GM18499 (cell line): ENCODE results near the gene KIF26B.

Experiments
- ATAC-seq: cut with Tn5 transposase; IDR thresholded peaks from one replicate; pipeline ENCODE4 v1.9.1; 2021; ENCODE audit warnings: moderate number of reproducible peaks; ENCODE audit not compliant: insufficient read depth, unreplicated experiment

KIF26B gene

GRCh38 chr1:245572709-245573108 lies 417.9 kb downstream of the KIF26B start:
- ATAC-seq: no peak

- no peak for ATAC-seq
Observed at GRCh38 chr1:245575710-245576109, 420.9 kb downstream of the KIF26B start.

- ATAC-seq: no peak
Observed at GRCh38 chr1:245576323-245576722, 421.5 kb downstream of the KIF26B start.

GRCh38 chr1:245577191-245578157 lies 422.7 kb downstream of the KIF26B start:
- no peak for ATAC-seq

GRCh38 chr1:245578308-245578707 lies 423.5 kb downstream of the KIF26B start:
- ATAC-seq: no peak

- ATAC-seq: no peak
Observed at GRCh38 chr1:245578771-245579170, 424.0 kb downstream of the KIF26B start.

GRCh38 chr1:245579881-245580280 lies 425.1 kb downstream of the KIF26B start:
- no peak for ATAC-seq

GRCh38 chr1:245580651-245581050 lies 425.9 kb downstream of the KIF26B start:
- ATAC-seq: no peak

- ATAC-seq: no peak
Observed at GRCh38 chr1:245582026-245582425, 427.2 kb downstream of the KIF26B start.

GRCh38 chr1:245583081-245583480 lies 428.3 kb downstream of the KIF26B start:
- no peak for ATAC-seq

GRCh38 chr1:245583575-245584330 lies 429.0 kb downstream of the KIF26B start:
- ATAC-seq: no peak

- ATAC-seq: no peak
Observed at GRCh38 chr1:245585252-245585959, 430.6 kb downstream of the KIF26B start.

- no peak for ATAC-seq
Observed at GRCh38 chr1:245587435-245588115, 432.8 kb downstream of the KIF26B start.

GRCh38 chr1:245588116-245588639 lies 433.4 kb downstream of the KIF26B start:
- ATAC-seq: no peak

- no peak for ATAC-seq
Observed at GRCh38 chr1:245589316-245589715, 434.5 kb downstream of the KIF26B start.

- ATAC-seq: no peak
Observed at GRCh38 chr1:245589906-245590305, 435.1 kb downstream of the KIF26B start.

GRCh38 chr1:245590726-245591125 lies 435.9 kb downstream of the KIF26B start:
- ATAC-seq: no peak

- no peak for ATAC-seq
Observed at GRCh38 chr1:245591346-245592188, 436.8 kb downstream of the KIF26B start.

GRCh38 chr1:245592189-245592460 lies 437.3 kb downstream of the KIF26B start:
- no peak for ATAC-seq
